K562 (cell line): Measurements from ENCODE around the gene PALLD.

Experiments
- C11orf30 ChIP-seq: fragments of 450-650 bp; IDR thresholded peaks from 2 replicates; pipeline ENCODE4 v1.6.1; 2016; ENCODE audit warnings: low read depth, mild to moderate bottlenecking
- CBX8 ChIP-seq: fragments of 200-600 bp; sonication (generic); IDR thresholded peaks from 2 replicates; pipeline ENCODE4 v1.6.1; 2012; ENCODE audit warnings: borderline replicate concordance, mixed run types, low read depth, mild to moderate bottlenecking, moderate library complexity, mixed read lengths, low read length, control low read depth, inconsistent platforms; ENCODE audit not compliant: poor library complexity, severe bottlenecking; ENCODE audit errors: extremely low read depth
- CEBPB ChIP-seq: fragments of 450-650 bp; IDR thresholded peaks from 2 replicates; pipeline ENCODE4 v1.6.1; 2016; ENCODE audit warnings: missing genetic modification characterization, missing compliant biosample characterization
- GABPA ChIP-seq: fragments of 200-800 bp; sonication (Bioruptor generic); conservative IDR thresholded peaks from 2 replicates; pipeline ENCODE4 v1.6.1; 2016; ENCODE audit warnings: low read depth, missing genetic modification characterization, missing compliant biosample characterization
- KAT8 ChIP-seq: fragments of 450-650 bp; IDR thresholded peaks from 2 replicates; pipeline ENCODE4 v1.6.1; 2016; ENCODE audit warnings: low read depth, mild to moderate bottlenecking
- KDM5B ChIP-seq: fragments of 200-600 bp; sonication (generic); IDR thresholded peaks from 2 replicates; pipeline ENCODE4 v1.6.1; 2012; ENCODE audit warnings: low read depth, mild to moderate bottlenecking, moderate library complexity, low read length, control low read depth, inconsistent platforms; ENCODE audit not compliant: insufficient replicate concordance
- MAFF ChIP-seq: IDR thresholded peaks from 2 replicates; pipeline ENCODE4 v1.6.1; 2012; ENCODE audit warnings: low read length, improper control_type of control experiment
- MXI1 ChIP-seq: IDR thresholded peaks from 2 replicates; pipeline ENCODE4 v1.6.1; 2011; ENCODE audit warnings: low read depth, mild to moderate bottlenecking, improper control_type of control experiment, low read length
- NFYB ChIP-seq: IDR thresholded peaks from 2 replicates; pipeline ENCODE4 v1.6.1; 2011; ENCODE audit warnings: mild to moderate bottlenecking, moderate library complexity; ENCODE audit not compliant: insufficient read length; ENCODE audit errors: extremely low read depth
- POLR2A ChIP-seq: fragments of 450-650 bp; conservative IDR thresholded peaks from 2 replicates; pipeline ENCODE4 v1.6.1; 2016
- U2AF1 ChIP-seq: fragments of 200-400 bp; formaldehyde crosslinking; optimal IDR thresholded peaks from 2 replicates; pipeline ENCODE3; 2017; ENCODE audit warnings: mild to moderate bottlenecking, low read depth, low read length, moderate library complexity
- ZNF12 ChIP-seq: sonication (generic); formaldehyde crosslinking; IDR thresholded peaks from 2 replicates; pipeline ENCODE4 v1.4.0; 2020; ENCODE audit warnings: mild to moderate bottlenecking, missing genetic modification reagents

DNA sequence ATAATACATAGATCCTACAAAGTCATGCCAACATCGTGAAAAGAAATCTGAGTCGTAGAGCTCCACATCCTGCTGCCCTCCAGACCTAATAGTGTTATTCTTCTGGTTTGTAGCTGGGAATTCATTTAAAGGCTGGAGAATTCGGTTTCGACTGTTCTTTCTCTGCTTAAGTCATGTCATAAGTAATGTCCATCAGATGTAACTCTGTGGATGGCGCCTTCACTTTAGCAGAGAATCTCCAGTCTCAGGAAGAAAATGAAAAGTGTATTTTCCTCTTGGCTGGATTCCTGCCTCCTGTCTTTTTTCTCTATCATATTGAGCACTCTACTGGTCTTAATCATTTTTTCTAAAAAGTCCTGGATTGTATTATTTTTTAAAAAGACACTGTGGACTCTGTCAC lies 117.0 kb downstream of the PALLD start:
- TF ChIP-seq GABPA (no peak), CBX8 (no peak), ZNF12 (CRISPR knock-in tag) (no peak), MXI1 (no peak), U2AF1 (no peak), NFYB (no peak), KAT8 (no peak), C11orf30 (no peak), KDM5B (no peak), CEBPB (tag) (no peak), MAFF (no peak), POLR2A (no peak)
